NCI-H2171 (cell line): Measurements from ENCODE around the gene QTRT2.

Experiments used
- DNase-seq: peaks from one replicate; lab custom pipeline; 2025; lab: John Stamatoyannopoulos, UW

Gene QTRT2

DNA sequence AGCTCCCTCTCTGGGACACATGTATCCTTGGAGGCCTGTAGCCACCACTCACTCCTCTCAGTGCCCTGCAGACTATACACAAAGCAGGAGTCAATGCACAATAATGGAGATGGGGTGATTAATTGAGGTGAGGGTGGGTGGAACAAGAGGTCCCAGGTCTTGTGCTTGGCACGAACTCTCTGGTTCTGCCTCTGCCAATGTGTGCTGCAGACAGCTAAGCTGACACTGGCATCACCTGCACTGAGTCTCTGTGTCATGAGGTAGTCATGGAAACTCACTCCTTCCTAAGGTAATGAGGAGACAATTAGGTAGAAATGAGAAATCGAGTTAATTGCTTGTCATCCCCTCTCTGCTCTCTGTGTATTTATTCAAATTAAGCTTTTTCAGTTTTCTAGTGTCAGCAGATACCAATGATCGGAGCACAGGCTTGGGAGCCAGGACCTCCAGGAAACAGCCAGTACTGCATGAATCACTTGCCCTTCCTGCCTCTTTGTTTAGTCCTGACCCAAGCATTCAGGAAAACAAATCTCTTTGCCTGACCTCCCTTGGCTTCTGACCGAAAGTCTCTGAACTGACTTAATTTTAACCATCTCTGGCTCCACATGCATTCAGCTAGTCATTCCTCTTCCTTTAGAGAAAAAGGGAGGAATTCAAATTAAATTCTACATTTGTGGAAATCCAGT, 65.6 kb downstream of the QTRT2 start:
- DNase-seq, result no peak

DNA sequence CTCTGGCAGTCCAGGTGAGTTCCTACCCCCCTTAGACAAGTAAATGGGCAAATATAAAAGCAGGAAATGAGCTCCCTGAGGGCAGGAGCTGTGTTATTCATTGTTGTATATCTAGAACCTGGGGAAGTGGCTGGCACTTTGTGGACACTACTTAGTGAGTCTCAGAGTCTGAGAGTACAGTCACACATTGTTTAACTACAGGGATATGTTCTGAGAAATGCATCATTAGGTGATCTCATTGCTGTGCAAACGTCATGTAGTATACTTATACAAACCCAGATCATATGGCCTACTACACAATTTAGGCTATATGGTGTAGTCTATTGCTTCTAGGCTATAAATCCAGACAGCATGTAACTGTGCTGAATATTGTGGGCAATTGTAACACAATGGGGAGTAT, 69.9 kb downstream of the QTRT2 start:
- DNase-seq, result no peak

- no peak for DNase-seq
Measured at GRCh38 chr3:114127517-114127916, 71.0 kb downstream of the QTRT2 start.

- DNase-seq, result no peak
Measured at GRCh38 chr3:114128231-114128630, 71.7 kb downstream of the QTRT2 start.

DNA sequence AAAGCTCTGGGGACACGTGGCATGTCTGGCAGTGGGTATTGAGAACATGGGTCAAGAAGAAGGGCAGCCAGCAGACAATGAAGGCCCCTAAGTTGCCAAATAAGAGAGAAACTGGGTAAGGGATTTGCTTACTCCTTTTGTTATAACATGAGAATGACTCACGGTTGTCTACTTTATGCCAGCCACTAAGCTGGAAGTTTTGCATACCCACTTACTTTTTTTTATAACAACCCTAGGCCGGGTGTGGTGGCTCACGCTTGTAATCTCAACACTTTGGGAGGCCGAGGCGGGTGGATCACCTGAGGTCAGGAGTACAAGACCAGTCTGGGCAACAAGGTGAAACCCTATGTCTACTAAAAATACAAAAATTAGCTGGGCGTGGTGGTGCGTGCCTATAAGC, 72.3 kb downstream of the QTRT2 start:
- no peak for DNase-seq

DNA sequence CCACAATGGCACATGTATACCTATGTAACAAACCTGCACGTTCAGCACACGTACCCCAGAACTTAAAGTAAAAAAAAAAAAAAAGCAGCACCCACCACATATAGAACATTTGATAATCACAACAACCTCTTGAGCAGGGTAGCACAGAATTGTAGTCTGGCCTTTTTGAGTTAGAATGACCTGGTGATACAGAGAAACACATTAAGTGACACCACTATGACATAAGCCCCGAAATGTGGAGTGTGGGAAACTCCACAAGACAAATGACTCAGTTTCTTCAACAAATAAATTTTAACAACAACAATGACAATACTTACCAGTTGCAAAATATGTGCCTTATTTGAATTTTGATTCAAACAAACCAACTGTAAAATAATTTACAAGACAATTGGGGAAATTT, 76.0 kb downstream of the QTRT2 start:
- DNase-seq, result no peak

DNA sequence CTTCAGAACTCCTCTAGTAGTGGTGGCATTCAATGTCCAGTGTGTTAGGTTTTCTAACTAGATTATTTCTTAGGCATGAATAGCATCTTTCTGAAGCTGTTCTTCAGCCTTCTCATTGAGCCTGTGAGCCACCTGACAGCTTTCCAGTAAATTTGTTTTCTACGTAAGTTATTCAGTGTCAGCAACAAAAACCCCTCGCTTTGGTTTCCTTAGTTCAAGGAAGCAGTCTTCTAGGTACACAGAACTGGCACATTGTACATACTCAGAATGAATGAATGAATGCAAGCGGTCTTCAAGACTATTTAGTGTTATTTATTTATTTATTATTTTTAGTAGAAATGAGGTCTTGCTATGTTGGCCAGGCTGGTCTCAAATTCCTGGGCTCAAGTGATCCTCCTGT, 77.4 kb downstream of the QTRT2 start:
- no peak for DNase-seq
